PC-9 (cell line): ENCODE measurements around the gene TTC39A.

Experiments used
- EZH2 ChIP-seq: fragments of 200-600 bp; sonication (generic); IDR thresholded peaks from 2 replicates; pipeline ENCODE4 v1.8.0; 2017; ENCODE audit warnings: antibody characterized with exemption, low read depth
- TF ChIP-seq, protein P1 (sequence below): fragments of 200-600 bp; sonication (generic); conservative IDR thresholded peaks from 2 replicates; pipeline ENCODE4 v1.6.1; 2017; ENCODE audit warnings: mixed run types, antibody characterized with exemption, mild to moderate bottlenecking, moderate library complexity

DNA sequence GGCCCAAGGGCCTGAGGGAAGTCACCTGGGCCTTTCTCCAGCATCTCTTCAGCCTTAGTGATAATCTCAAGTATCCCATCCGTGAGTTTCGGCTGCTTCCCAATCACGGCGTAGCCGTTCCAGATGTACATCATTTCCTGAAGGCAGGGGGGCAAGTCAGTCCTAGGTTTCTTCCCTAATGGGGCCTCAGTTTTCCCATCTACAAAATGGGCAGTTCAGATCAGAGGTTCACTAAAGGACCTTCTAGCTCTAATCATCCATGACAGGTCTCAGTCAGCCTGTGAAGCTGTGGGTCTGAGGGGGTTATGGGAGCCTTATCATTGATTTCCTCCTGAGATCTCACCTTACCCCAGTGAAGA lies 39.9 kb downstream of the TTC39A start:
- TF ChIP-seq EZH2, result no peak
- TF ChIP-seq, protein P1, sequence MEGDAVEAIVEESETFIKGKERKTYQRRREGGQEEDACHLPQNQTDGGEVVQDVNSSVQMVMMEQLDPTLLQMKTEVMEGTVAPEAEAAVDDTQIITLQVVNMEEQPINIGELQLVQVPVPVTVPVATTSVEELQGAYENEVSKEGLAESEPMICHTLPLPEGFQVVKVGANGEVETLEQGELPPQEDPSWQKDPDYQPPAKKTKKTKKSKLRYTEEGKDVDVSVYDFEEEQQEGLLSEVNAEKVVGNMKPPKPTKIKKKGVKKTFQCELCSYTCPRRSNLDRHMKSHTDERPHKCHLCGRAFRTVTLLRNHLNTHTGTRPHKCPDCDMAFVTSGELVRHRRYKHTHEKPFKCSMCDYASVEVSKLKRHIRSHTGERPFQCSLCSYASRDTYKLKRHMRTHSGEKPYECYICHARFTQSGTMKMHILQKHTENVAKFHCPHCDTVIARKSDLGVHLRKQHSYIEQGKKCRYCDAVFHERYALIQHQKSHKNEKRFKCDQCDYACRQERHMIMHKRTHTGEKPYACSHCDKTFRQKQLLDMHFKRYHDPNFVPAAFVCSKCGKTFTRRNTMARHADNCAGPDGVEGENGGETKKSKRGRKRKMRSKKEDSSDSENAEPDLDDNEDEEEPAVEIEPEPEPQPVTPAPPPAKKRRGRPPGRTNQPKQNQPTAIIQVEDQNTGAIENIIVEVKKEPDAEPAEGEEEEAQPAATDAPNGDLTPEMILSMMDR, result no peak
